CD4-positive, alpha-beta T cell treated with Interleukin-4 for 4 hours (primary cell): ENCODE results near the gene KAZN.
"Not testable (repeated sequence)": the region's sequence is repeated elsewhere in the genome, so short reads cannot be mapped to it uniquely, and the experiment has no call there.

ENCODE experiments used
- DNase-seq: peaks from one replicate; pipeline ENCODE4 v3.0.0-alpha.2; 2020

KAZN gene

GRCh38 chr1:15020943-15021745 lies 422.7 kb downstream of the KAZN start:
- no peak for DNase-seq

GRCh38 chr1:15022048-15022447 lies 423.6 kb downstream of the KAZN start:
- no peak for DNase-seq

GRCh38 chr1:15023205-15023604 lies 424.7 kb downstream of the KAZN start:
- no peak for DNase-seq

- DNase-seq: no peak
Measured at GRCh38 chr1:15023976-15024375, 425.5 kb downstream of the KAZN start.

GRCh38 chr1:15026117-15026489 lies 427.6 kb downstream of the KAZN start:
- no peak for DNase-seq

- no peak for DNase-seq
Measured at GRCh38 chr1:15027515-15027986, 429.1 kb downstream of the KAZN start.

- no peak for DNase-seq
Measured at GRCh38 chr1:15028102-15028501, 429.6 kb downstream of the KAZN start.

GRCh38 chr1:15028616-15029015 lies 430.1 kb downstream of the KAZN start:
- DNase-seq: no peak

- DNase-seq: no peak
Measured at GRCh38 chr1:15029036-15029435, 430.6 kb downstream of the KAZN start.

- no peak for DNase-seq
Measured at GRCh38 chr1:15029786-15030185, 431.3 kb downstream of the KAZN start.

GRCh38 chr1:15031251-15031933 lies 432.9 kb downstream of the KAZN start:
- DNase-seq: no peak

- no peak for DNase-seq
Measured at GRCh38 chr1:15033264-15033663, 434.8 kb downstream of the KAZN start.

- no peak for DNase-seq
Measured at GRCh38 chr1:15034656-15035055, 436.2 kb downstream of the KAZN start.

- no peak for DNase-seq
Measured at GRCh38 chr1:15035236-15035635, 436.8 kb downstream of the KAZN start.

GRCh38 chr1:15036101-15036500 lies 437.6 kb downstream of the KAZN start:
- DNase-seq: no peak

- DNase-seq: no peak
Measured at GRCh38 chr1:15038232-15039016, 439.9 kb downstream of the KAZN start.

GRCh38 chr1:15039017-15039648 lies 440.6 kb downstream of the KAZN start:
- DNase-seq: no peak

- DNase-seq: no peak
Measured at GRCh38 chr1:15039901-15040300, 441.4 kb downstream of the KAZN start.

- not testable (repeated sequence) for DNase-seq
Measured at GRCh38 chr1:15040685-15041084, 442.2 kb downstream of the KAZN start.

GRCh38 chr1:15042866-15043265 lies 444.4 kb downstream of the KAZN start:
- no peak for DNase-seq

- no peak for DNase-seq
Measured at GRCh38 chr1:15043934-15044333, 445.4 kb downstream of the KAZN start.

- no peak for DNase-seq
Measured at GRCh38 chr1:15045123-15045522, 446.6 kb downstream of the KAZN start.
